ENCODE results near the gene JAML. TPM values are rescaled to one million over a fixed set of nuclear protein-coding genes. Genes with fewer than 3 reads are reported as not detected.
A peak's percentile ranks its signal among the peaks of the same experiment; 100 is the strongest.

JAML gene
- total and polyA plus RNA-seq, 11 donors: 0.90 to 18.4 (median 1.6) TPM

DNA sequence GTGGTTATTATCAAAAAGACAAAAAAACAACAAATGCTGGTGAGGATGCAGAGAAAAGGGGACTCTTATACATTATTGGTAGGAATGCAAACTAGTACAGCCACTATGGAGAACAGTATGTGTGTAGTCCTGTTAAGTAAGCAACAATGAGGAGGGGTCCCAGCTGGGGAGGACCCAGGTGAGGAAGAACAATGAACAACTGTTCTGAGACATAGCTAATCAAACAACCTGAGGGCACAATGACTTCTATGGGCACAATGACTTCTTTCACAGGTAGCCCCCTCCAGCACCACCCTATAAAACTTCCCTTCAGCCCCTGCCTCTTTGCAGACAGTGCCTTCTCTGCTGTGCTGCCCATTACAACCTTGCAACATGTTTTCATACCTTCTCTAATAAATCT, 5.6 kb downstream of the JAML start:
- no peak for TF ChIP-seq POLR2A (IDR thresholded peaks at IDR 0.05)
- TF ChIP-seq, protein P1, sequence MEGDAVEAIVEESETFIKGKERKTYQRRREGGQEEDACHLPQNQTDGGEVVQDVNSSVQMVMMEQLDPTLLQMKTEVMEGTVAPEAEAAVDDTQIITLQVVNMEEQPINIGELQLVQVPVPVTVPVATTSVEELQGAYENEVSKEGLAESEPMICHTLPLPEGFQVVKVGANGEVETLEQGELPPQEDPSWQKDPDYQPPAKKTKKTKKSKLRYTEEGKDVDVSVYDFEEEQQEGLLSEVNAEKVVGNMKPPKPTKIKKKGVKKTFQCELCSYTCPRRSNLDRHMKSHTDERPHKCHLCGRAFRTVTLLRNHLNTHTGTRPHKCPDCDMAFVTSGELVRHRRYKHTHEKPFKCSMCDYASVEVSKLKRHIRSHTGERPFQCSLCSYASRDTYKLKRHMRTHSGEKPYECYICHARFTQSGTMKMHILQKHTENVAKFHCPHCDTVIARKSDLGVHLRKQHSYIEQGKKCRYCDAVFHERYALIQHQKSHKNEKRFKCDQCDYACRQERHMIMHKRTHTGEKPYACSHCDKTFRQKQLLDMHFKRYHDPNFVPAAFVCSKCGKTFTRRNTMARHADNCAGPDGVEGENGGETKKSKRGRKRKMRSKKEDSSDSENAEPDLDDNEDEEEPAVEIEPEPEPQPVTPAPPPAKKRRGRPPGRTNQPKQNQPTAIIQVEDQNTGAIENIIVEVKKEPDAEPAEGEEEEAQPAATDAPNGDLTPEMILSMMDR (IDR thresholded peaks at IDR 0.05): no peak
- Histone ChIP-seq H3K36me3 (no peaks in the 10 kb centered on the region), H3K27me3 (peaks cover 0 to 5% (median 0%) of the 10 kb centered on the region in 9 donors), H3K4me1 (peaks cover 0 to 80% (median 0%) of the 10 kb centered on the region in 12 donors), H3K27ac (peak overlapping the region in 1 of 12 donors; percentile 46), H3K9me3 (no peaks in the 10 kb centered on the region), H3K4me3 (peak overlapping the region in 1 of 12 donors; percentile 10)
- DNase-seq: no peak
- ATAC-seq: no peak
- intact Hi-C loops (cut with DNase I): no loop called here

DNA sequence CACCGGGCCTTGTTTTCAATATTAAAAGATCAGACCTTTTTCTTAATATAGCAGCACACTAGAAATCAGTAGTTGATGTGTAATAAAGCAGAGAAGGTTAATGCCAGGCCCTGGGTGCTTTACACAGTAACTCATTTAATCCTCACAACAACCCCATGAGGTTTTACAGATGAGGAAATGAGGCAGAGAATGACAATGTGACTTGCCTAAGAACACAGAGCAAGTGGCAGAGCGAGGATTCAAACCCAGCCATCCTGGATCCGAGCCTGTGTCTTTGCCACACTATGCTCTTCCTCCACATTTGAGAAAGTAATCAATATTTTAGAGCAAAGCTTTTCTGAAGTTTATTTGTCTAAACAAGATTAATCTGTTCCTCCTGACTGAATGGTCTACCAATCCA, 7.2 kb downstream of the JAML start:
- peak overlapping the region in 1 of 12 donors; percentile 23 for H3K4me3 ChIP-seq
- DNase-seq: no peak
- ATAC-seq: no peak
- H3K4me1 ChIP-seq: peaks cover 0 to 90% (median 0%) of the 10 kb centered on the region in 12 donors
- no peaks in the 10 kb centered on the region for H3K9me3 ChIP-seq
- intact Hi-C loops (cut with DNase I): no loop called here
- H3K36me3 ChIP-seq: no peaks in the 10 kb centered on the region
- peaks cover 0 to 5% (median 0%) of the 10 kb centered on the region in 9 donors for H3K27me3 ChIP-seq
- peak overlapping the region in 1 of 12 donors; percentile 76 for H3K27ac ChIP-seq
- 89 to 94% (median 92%) methylated on average over 3 of the region's 3 CpGs for WGBS, 4 donors
- TF ChIP-seq, protein P1 (IDR thresholded peaks at IDR 0.05): no peak
- no peak for TF ChIP-seq POLR2A (IDR thresholded peaks at IDR 0.05)

DNA sequence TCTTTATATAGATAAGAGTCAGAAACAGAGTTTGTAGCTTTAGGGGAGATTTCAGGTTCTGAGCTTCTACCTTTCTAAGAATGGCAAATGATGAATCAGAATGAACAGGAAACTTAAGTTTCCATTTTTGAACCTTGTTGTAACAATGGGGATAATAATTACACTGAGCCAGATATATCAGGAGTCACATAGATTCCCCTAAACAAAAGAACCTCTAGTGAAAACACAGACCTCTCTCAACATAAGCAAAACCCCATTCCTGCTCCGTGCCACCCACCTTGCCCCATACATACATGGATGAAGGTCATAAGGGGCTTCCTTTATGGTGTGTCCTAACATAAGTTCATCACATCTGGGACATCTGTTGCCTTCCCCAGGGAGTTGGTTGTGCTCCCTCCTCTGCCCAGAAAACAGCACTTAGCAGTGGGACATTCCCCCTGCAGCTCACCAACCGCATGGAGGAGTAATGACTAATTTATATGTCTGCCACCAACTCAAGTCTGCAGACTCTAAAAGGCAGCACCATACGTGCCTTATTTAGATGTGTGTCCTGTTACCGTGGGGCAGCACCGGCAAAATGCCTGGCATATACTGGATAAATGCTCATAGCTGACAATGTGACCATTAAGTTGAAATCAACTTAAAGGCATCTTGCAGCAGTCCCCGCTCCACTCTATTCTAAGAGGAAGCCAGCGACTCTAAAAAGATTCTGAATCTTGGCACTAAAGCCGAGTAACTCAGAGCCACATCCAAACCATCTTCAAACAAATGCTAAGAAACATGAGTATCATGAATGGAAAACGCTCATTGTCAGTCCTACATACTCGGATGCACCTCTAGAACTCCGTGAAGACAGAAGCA, 8.0 kb downstream of the JAML start:
- no peak for DNase-seq
- WGBS, 4 donors: 82 to 89% (median 86%) methylated on average over 11 of the region's 11 CpGs
- Histone ChIP-seq H3K27me3 (peaks cover 0 to 5% (median 0%) of the 10 kb centered on the region in 9 donors), H3K36me3 (peaks cover 0 to 4% (median 0%) of the 10 kb centered on the region in 9 donors), H3K9me3 (no peaks in the 10 kb centered on the region), H3K4me1 (peaks cover 0 to 90% (median 3%) of the 10 kb centered on the region in 12 donors), H3K4me3 (peak overlapping the region in 1 of 12 donors; percentile 23), H3K27ac (peak overlapping the region in 1 of 12 donors; percentile 76)
- intact Hi-C loops (cut with DNase I): no loop called here
- TF ChIP-seq POLR2A (IDR thresholded peaks at IDR 0.05): no peak
- TF ChIP-seq, protein P1 (IDR thresholded peaks at IDR 0.05): no peak
- ATAC-seq: no peak

DNA sequence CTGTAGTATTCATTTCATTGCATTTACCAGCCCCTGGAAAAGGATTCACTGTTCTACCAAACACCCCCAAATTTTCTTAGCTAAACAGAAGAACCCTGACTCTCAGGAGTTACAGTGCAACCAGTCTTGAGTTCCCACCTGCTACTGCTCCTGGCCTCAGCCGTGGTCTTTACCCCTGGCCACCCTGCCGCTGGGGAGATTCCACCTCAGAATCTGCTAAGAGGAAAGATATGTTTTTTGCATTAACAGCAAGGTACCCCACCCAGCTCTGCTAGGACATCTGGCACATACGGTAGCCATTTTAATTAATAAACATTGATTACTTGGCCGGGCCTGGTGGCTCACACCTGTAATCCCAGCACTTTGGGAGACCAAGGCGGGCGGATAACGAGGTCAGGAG, 9.0 kb downstream of the JAML start:
- Histone ChIP-seq H3K9me3 (no peaks in the 10 kb centered on the region), H3K27ac (peak overlapping the region in 2 of 12 donors; percentile 48 to 85), H3K27me3 (peaks cover 0 to 2% (median 0%) of the 10 kb centered on the region in 9 donors), H3K4me3 (peak overlapping the region in 1 of 12 donors; percentile 25), H3K36me3 (peaks cover 0 to 9% (median 0%) of the 10 kb centered on the region in 9 donors), H3K4me1 (peaks cover 0 to 90% (median 10%) of the 10 kb centered on the region in 12 donors)
- intact Hi-C loops (cut with DNase I): no loop called here
- no peak for DNase-seq
- WGBS, 4 donors: 83 to 90% (median 88%) methylated on average over 7 of the region's 7 CpGs
- ATAC-seq: no peak
- no peak for TF ChIP-seq POLR2A (IDR thresholded peaks at IDR 0.05)

Measured in heart left ventricle (tissue), 16 donors.